Activated T-helper 17 cell treated with anti-CD3 and anti-CD28 coated beads, Interleukin-2, amount 50 U/mL, for 72 hours (primary cell): Measurements from ENCODE around the gene TEAD4. TPM values are rescaled to one million over a fixed set of nuclear protein-coding genes. Genes with fewer than 3 reads are reported as not detected.

Source experiments
- ATAC-seq: fragments of 150-1000 bp; cut with Tn5 transposase; replicated peaks from 2 replicates; pipeline ENCODE4 v1.10.0; 2021; ENCODE audit warnings: mild to moderate bottlenecking, moderate library complexity
- H3K27ac Mint-ChIP-seq: one replicate; pipeline ENCODE4 v1.8.0; 2022; ENCODE audit warnings: mixed read lengths
- H3K27me3 Mint-ChIP-seq: one replicate; pipeline ENCODE4 v1.8.0; 2022; ENCODE audit warnings: mixed read lengths
- H3K36me3 Mint-ChIP-seq: one replicate; pipeline ENCODE4 v1.8.0; 2022; ENCODE audit warnings: low read depth, mild to moderate bottlenecking, mixed read lengths
- H3K4me1 Mint-ChIP-seq: one replicate; pipeline ENCODE4 v1.8.0; 2022; ENCODE audit warnings: mixed read lengths
- H3K4me3 Mint-ChIP-seq: one replicate; pipeline ENCODE4 v1.8.0; 2022; ENCODE audit warnings: mild to moderate bottlenecking, mixed read lengths
- H3K9me3 Mint-ChIP-seq: one replicate; pipeline ENCODE4 v1.8.0; 2022; ENCODE audit warnings: mixed read lengths
- total RNA-seq, 2 donors: library from RNA; stranded (reverse); gene quantifications; one replicate each; pipeline ENCODE4 v1.2.3, GENCODE V29; 2022

TEAD4 gene
- 1 to 10 TPM; 3.1 to 3.7 TPM for total RNA-seq

GRCh38 chr12:2959192-2959504 lies at the start of gene TEAD4:
TEAD4 (plus strand) TSS chr12:2959397.
- peaks cover 53% of the 10 kb centered on the region for H3K27me3 Mint-ChIP-seq
- peak within 1 kb of the TSS; percentile 72 for H3K4me3 Mint-ChIP-seq
- H3K27ac Mint-ChIP-seq, result no peak within 1 kb of the TSS
- H3K9me3 Mint-ChIP-seq, result no peaks in the 10 kb centered on the region
- ATAC-seq, result peak; percentile 43
- peaks cover 8% of the 10 kb centered on the region for H3K4me1 Mint-ChIP-seq
- no peaks in the 10 kb centered on the region for H3K36me3 Mint-ChIP-seq

DNA sequence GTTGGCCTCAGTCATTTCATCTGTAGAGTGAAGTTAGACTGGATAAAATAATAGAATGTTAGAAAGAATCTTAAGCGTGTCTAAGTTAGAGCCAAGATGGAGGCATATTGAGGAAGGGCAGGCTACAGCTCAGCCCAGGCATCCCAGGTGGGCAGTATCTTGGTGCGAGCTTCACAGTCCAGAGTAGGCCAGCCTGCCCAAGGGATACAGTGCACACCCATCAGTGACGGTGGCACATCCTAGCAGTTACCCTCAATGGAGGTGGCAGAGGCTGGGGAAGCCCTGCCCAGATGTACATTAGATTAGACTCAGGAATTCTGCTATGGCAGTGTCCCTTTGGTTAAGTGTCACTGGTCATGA lies 47.0 kb upstream of the TEAD4 start:
- no peaks in the 10 kb centered on the region for H3K9me3 Mint-ChIP-seq
- H3K27me3 Mint-ChIP-seq, result no peaks in the 10 kb centered on the region
- H3K36me3 Mint-ChIP-seq, result peaks cover 27% of the 10 kb centered on the region
- H3K27ac Mint-ChIP-seq, result no peak overlapping the region
- H3K4me3 Mint-ChIP-seq, result no peak overlapping the region
- ATAC-seq, result no peak
- H3K4me1 Mint-ChIP-seq, result no peaks in the 10 kb centered on the region

DNA sequence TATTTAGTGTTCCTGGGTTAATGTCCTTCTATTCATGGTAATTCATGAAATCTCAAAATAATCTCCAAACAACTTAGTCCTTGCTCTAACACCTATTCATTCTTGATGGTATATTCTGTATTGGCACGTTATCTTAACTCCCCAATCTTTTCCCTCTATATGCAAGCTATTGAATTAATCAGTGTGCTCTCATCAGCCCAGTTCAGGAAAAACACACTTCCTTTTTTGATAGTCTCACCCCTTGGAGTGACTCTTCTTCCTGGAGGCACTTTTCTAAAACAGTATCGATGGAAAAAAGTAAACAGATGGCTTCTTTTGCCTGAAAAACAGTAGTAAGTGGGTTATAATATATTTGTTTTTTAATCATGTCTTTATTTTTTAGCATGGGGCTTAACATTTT lies 39.9 kb upstream of the TEAD4 start:
- H3K9me3 Mint-ChIP-seq, result no peaks in the 10 kb centered on the region
- peaks cover 53% of the 10 kb centered on the region for H3K36me3 Mint-ChIP-seq
- H3K4me1 Mint-ChIP-seq, result no peaks in the 10 kb centered on the region
- no peak for ATAC-seq
- no peaks in the 10 kb centered on the region for H3K27me3 Mint-ChIP-seq
- H3K4me3 Mint-ChIP-seq, result no peak overlapping the region
- H3K27ac Mint-ChIP-seq, result no peak overlapping the region

DNA sequence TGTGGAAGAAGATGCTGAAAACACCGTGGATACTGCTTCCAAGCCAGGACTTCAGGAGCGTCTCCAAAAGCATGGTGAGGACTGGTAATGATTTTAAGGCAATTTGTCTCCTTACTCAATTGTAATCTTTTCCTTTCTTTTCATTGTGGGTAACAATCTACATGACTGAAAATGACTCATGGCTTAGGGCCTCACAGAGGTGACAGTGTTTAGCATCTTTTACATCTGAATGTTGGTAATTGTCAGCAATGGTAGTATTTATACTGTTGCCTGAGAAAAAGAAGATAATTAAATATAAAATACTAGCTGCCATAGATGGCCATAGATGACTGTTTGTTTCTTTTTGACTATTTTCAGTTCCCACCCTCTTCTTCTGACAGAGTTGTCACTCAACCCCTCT lies 36.9 kb upstream of the TEAD4 start:
- Mint-ChIP-seq H3K27ac (no peak overlapping the region), H3K9me3 (no peaks in the 10 kb centered on the region), H3K4me1 (no peaks in the 10 kb centered on the region), H3K36me3 (peaks cover 49% of the 10 kb centered on the region), H3K27me3 (no peaks in the 10 kb centered on the region), H3K4me3 (no peak overlapping the region)
- peak; percentile 36 for ATAC-seq

GRCh38 chr12:2923057-2923456 lies 36.1 kb upstream of the TEAD4 start:
- ATAC-seq, result no peak
- H3K27ac Mint-ChIP-seq, result no peak overlapping the region
- H3K4me1 Mint-ChIP-seq, result no peaks in the 10 kb centered on the region
- H3K36me3 Mint-ChIP-seq, result peaks cover 56% of the 10 kb centered on the region
- H3K9me3 Mint-ChIP-seq, result no peaks in the 10 kb centered on the region
- no peak overlapping the region for H3K4me3 Mint-ChIP-seq
- H3K27me3 Mint-ChIP-seq, result no peaks in the 10 kb centered on the region

GRCh38 chr12:2924019-2924418 lies 35.2 kb upstream of the TEAD4 start:
- H3K27me3 Mint-ChIP-seq, result no peaks in the 10 kb centered on the region
- no peak overlapping the region for H3K4me3 Mint-ChIP-seq
- no peaks in the 10 kb centered on the region for H3K4me1 Mint-ChIP-seq
- no peak for ATAC-seq
- H3K27ac Mint-ChIP-seq, result no peak overlapping the region
- H3K36me3 Mint-ChIP-seq, result peaks cover 58% of the 10 kb centered on the region
- no peaks in the 10 kb centered on the region for H3K9me3 Mint-ChIP-seq

GRCh38 chr12:2925322-2925995 lies 33.7 kb upstream of the TEAD4 start:
- H3K4me3 Mint-ChIP-seq, result no peak overlapping the region
- no peaks in the 10 kb centered on the region for H3K9me3 Mint-ChIP-seq
- H3K36me3 Mint-ChIP-seq, result peaks cover 64% of the 10 kb centered on the region
- ATAC-seq, result peak; percentile 93
- no peak overlapping the region for H3K27ac Mint-ChIP-seq
- no peaks in the 10 kb centered on the region for H3K4me1 Mint-ChIP-seq
- no peaks in the 10 kb centered on the region for H3K27me3 Mint-ChIP-seq

DNA sequence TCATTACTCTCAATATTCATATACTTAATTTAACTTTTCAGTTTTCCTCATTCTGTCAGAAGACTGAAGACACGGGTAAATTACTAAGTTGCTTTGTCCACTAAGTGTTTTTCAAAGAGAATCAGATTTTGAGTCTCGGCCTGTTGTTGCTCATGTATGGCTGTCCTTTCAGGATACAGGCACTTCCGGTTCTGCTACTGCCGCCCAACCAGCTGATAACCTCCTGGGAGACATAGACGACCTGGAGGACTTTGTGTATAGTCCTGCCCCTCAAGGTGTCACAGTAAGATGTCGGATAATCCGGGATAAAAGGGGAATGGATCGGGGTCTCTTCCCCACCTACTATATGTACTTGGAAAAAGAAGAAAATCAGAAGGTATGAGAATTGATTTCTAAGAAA lies 28.3 kb upstream of the TEAD4 start:
- no peaks in the 10 kb centered on the region for H3K27me3 Mint-ChIP-seq
- H3K9me3 Mint-ChIP-seq, result no peaks in the 10 kb centered on the region
- no peak overlapping the region for H3K4me3 Mint-ChIP-seq
- peaks cover 71% of the 10 kb centered on the region for H3K36me3 Mint-ChIP-seq
- H3K27ac Mint-ChIP-seq, result no peak overlapping the region
- no peaks in the 10 kb centered on the region for H3K4me1 Mint-ChIP-seq
- no peak for ATAC-seq

DNA sequence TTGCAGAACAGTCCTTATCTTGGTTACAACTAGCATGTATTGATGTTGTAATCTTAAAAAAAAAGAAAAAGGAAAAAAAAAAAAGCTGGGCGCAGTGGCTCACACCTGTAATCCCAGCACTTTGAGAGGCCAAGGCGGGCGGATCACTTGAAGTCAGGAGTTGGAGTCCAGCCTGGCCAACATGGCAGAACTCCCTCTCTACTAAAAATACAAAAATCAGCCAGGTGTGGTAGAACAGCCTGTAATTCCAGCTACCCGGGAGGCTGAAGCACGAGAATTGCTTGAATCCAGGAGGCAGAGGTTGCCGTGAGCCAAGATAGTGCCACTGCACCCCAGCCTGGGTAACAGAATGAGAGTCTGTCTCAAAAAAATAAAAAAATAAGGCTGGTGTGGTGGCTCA lies 25.6 kb upstream of the TEAD4 start:
- H3K4me3 Mint-ChIP-seq, result no peak overlapping the region
- H3K27ac Mint-ChIP-seq, result no peak overlapping the region
- no peaks in the 10 kb centered on the region for H3K27me3 Mint-ChIP-seq
- H3K4me1 Mint-ChIP-seq, result no peaks in the 10 kb centered on the region
- peaks cover 68% of the 10 kb centered on the region for H3K36me3 Mint-ChIP-seq
- no peaks in the 10 kb centered on the region for H3K9me3 Mint-ChIP-seq
- ATAC-seq, result no peak

DNA sequence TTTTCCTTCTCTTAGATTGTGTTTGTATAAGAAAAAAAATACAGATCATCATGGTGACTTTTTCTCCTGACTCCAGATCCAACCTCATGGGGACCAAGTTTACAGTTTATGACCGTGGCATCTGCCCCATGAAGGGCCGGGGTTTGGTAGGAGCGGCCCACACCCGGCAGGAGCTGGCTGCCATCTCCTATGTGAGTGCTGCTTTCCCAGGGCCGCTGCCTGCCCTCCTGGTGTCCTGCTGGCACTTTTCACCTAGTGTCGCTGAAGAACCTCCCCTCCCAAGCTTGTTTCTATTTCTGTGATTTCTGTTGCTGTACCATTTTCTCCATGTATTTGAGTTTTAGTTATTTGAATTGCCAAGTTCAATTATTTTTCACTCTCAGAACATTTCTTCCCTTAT lies 24.8 kb upstream of the TEAD4 start:
- no peak for ATAC-seq
- Mint-ChIP-seq H3K9me3 (no peaks in the 10 kb centered on the region), H3K4me3 (no peak overlapping the region), H3K27me3 (no peaks in the 10 kb centered on the region), H3K36me3 (peaks cover 75% of the 10 kb centered on the region), H3K27ac (peak overlapping the region; percentile 1), H3K4me1 (no peaks in the 10 kb centered on the region)

GRCh38 chr12:2936301-2936700 lies 22.9 kb upstream of the TEAD4 start:
- Mint-ChIP-seq H3K9me3 (no peaks in the 10 kb centered on the region), H3K27me3 (no peaks in the 10 kb centered on the region), H3K4me1 (no peaks in the 10 kb centered on the region), H3K4me3 (no peak overlapping the region), H3K27ac (no peak overlapping the region), H3K36me3 (peaks cover 69% of the 10 kb centered on the region)
- ATAC-seq, result no peak

- Mint-ChIP-seq H3K4me1 (no peaks in the 10 kb centered on the region), H3K4me3 (no peak overlapping the region), H3K27me3 (no peaks in the 10 kb centered on the region), H3K9me3 (no peaks in the 10 kb centered on the region), H3K27ac (no peak overlapping the region), H3K36me3 (peaks cover 62% of the 10 kb centered on the region)
- ATAC-seq, result no peak
These were observed 21.7 kb upstream of the TEAD4 start for GRCh38 chr12:2937500-2937899.

DNA sequence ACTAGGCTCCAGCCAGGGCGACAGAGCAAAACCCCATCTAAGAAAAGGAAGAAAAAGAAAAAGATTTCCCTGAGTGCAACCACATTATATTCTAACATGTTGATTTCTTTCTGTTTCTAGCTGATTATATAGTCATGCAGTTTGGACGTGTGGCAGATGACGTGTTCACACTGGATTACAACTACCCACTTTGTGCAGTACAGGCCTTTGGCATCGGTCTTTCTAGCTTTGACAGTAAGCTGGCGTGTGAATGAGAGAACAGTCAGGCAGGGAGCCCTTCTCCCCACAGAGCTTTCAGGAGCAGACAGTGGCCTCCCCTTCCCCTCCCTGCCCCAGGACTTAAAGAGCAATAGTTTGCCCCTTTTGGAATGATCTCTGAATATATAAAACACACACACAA lies 20.0 kb upstream of the TEAD4 start:
- Mint-ChIP-seq H3K27me3 (no peaks in the 10 kb centered on the region), H3K4me3 (no peak overlapping the region), H3K9me3 (no peaks in the 10 kb centered on the region), H3K4me1 (no peaks in the 10 kb centered on the region), H3K27ac (no peak overlapping the region), H3K36me3 (peaks cover 45% of the 10 kb centered on the region)
- ATAC-seq, result no peak

DNA sequence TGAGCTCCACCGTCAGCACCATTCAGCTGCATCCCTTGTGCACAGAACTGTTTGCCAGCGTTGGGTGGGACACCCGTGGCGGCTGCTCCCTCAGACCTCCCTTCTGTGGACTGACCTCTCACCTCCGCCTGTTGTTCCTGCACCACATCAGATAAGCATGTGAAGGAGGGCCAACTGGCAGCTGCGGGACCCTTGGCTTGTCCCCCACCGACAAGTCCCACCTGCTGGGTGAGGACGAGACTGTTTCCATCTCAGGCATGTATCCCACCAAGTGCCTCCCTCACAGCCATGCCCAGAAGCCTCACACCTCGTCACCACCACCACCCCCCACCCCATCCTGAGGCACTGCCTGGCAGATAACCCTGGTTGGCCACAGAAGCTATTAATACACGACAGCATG lies 18.6 kb upstream of the TEAD4 start:
- H3K4me1 Mint-ChIP-seq, result no peaks in the 10 kb centered on the region
- H3K27ac Mint-ChIP-seq, result no peak overlapping the region
- no peaks in the 10 kb centered on the region for H3K27me3 Mint-ChIP-seq
- H3K36me3 Mint-ChIP-seq, result peaks cover 32% of the 10 kb centered on the region
- no peak overlapping the region for H3K4me3 Mint-ChIP-seq
- ATAC-seq, result no peak
- no peaks in the 10 kb centered on the region for H3K9me3 Mint-ChIP-seq

GRCh38 chr12:2941524-2941923 lies 17.7 kb upstream of the TEAD4 start:
- Mint-ChIP-seq H3K9me3 (no peaks in the 10 kb centered on the region), H3K4me3 (no peak overlapping the region), H3K36me3 (peaks cover 32% of the 10 kb centered on the region), H3K27ac (no peak overlapping the region), H3K27me3 (no peaks in the 10 kb centered on the region), H3K4me1 (no peaks in the 10 kb centered on the region)
- ATAC-seq, result no peak

DNA sequence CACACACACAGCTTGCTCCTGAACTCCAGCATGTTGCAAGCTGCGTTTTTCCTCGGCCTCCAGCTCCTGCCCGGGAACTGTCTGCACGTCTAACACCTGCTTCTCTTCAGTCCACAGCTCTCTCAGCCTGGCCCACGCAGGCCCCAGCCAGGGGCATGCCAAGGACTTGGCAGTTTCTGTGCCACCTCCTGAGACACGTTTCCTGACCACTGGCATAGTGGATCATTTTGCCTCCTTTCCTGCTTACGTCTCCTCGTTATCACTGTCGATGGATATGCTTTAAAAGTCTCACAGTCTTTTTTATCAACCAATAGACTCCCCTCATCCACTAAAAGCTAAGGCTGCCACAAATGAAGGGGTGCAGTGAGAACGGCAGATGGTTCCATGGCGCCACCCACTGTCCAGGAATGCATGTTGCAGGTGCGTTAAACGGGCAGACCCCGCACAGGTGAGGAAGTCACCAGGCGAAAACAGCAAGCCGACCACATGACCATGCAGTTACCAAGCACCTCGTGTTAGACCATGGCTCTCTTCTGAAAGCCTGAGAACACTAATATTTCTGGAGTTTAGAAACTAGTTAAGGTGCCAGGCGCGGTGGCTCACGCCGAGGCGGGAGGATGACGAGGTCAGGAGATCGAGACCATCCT lies 14.7 kb upstream of the TEAD4 start:
- peaks cover 10% of the 10 kb centered on the region for H3K36me3 Mint-ChIP-seq
- no peak overlapping the region for H3K4me3 Mint-ChIP-seq
- H3K4me1 Mint-ChIP-seq, result no peaks in the 10 kb centered on the region
- no peaks in the 10 kb centered on the region for H3K9me3 Mint-ChIP-seq
- H3K27me3 Mint-ChIP-seq, result peaks cover 3% of the 10 kb centered on the region
- H3K27ac Mint-ChIP-seq, result no peak overlapping the region
- peak; percentile 67 for ATAC-seq
